ENCODE measurements around the gene WDR86.
A peak's percentile ranks its signal among the peaks of the same experiment; 100 is the strongest.

WDR86 gene

DNA sequence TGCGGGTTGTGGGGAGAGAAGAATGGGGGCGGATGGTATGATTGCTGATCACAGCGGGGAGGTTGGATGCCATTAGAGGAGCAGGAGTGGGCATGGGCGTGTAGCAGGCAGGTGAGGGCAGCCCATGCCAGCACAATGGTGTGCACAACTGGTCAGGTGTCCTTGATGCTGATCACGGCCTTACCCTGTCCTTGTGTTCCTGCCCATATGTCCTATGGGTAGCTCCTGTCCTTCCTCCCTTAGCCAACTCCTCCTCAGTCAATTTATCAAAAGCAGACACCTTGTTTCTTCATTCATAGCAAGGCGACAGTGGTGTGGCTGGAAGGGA is 30.7 kb downstream of the WDR86 start:
- no peak for DNase-seq (ENCODE audit: low spot score)

DNA sequence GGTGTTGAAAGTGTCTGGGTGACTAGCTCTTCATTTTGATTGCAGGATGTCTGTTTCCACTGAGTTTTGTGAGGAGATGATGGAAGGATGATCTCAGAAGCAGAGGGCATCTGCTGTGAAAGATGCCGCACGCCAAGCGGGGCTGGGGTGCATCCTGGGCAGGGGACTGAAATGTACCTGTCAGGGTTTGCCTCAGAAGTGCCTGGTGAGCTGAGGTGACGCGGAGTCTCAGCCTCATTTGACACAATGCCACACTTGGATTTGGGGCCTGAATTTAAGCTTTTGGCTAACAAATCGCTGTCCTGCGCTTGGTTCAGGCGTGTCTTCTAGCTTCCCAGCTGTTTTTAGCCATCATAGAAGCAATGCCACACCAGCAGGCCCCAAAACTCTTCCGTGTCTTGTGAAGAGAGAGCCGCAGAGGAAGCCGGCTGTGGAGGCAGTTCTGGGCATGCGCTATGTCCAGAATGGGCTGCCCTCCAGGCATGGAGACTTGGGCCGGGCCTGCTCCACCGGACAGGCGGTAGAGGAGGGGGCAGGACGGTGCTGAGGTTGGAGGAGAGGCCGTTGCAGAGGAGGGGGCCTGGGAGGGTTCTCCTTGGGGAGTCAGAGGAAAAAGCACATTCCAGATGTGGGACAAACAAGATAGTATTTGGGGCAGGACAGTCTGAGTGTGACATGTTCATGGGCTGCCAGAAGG is 31.2 kb downstream of the WDR86 start:
- DNase-seq (ENCODE audit: low spot score) = no peak

DNA sequence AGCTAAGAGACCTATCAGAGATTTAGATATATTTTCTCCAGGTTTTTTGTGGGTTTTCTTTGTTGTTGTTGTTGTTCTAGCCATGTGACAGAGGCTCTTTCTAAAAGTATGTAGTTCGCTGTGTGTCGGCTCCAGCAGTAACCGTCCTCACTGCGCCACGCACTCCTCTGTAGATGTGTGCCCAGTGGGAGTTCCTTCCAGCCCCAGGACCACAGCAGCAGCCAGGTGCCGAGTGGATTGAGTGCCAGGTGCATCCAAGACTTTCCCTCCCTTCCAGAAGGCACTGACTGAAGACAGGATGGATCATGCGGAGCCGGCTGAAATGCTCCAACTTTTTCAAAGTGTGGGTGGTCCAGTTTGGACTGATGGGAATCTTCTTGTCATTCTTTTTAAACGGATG is 31.8 kb downstream of the WDR86 start:
- DNase-seq (ENCODE audit: low spot score) = no peak

DNA sequence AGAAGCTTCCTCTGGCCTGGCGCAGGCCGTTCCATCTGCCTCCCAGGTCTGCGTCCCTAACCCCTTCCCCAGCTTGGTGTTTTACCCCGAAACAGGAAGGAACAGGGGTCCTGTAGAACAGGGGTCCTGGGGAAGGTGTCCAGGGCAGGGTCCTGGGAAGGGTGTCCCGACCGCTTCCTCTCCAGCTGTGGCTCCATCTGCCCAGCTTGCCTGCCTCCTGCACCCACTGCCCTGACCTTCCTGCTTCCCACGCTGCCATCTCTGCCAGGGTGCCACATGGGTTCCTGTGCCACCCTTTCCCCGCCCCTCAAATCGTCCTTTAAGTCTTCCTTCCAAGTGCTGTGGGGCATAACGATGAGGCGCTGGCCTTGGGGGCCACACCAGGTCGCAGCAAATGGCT is 32.4 kb downstream of the WDR86 start:
- DNase-seq (ENCODE audit: low spot score) = no peak

DNA sequence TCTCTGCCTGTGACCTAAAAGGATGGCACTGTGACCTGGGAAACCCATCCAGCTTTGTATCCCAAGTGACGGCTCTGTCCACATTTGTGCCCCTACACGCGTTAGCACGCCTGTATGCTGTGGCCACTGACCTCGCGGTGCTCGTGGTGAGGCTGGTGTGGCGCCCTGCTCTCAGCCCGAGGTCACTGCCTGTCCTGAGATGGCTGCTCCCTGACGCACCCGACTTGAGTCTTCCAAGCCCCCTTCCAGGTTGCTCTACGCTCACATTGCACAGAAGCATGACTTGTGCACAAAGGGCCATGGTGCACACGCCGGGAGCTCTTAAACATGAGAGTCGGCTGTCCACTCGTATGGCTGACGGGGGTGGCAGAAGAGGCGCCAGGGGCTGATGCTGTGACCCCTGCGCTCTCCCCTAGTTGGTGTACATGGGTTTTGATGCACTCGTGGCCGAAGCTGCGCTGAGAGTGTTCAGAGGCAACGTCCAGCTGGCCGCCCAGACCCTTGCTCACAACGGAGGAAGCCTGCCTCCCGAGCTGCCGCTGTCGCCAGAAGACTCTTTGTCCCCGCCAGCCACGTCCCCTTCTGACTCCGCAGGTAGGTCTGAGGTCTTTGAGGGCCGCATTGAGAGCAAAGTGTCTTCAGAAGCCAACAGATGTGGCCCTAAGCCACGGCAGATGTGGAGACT is 33.5 kb downstream of the WDR86 start:
- no peak for DNase-seq (ENCODE audit: low spot score)

DNA sequence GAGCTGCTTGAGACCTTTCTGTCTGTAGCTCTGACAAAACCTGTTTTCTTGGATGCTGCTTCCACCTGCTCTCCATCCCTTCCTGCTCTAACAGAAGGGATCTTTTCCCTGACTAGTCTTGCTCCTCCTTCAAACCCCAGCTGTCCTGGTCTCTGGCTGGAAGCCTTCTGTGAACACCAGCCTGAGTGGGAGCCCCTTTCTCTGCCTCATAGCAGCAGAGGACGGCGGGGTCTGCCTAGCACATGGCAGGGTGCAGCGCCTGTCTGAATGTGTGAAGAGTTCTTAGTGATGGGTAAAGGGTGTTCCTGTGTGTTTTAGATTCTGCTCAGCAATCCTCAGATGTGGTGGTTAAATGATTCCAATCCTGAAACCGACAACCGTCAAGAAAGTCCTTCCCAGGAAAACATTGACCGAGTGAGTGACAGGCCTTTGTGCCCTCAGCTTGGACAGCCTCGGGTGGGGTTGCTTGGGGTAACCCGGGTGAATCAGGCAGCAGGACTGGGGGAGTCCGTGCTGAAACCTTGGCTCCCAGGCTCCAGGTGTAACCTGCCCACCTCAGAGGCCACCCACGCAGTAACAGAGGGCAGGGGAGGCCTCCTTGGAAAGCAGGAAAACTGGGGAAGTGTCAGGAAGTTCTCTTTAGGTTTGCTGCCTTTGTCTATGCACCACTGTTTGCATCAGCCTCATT is 34.2 kb downstream of the WDR86 start:
- no peak for DNase-seq (ENCODE audit: low spot score)

DNA sequence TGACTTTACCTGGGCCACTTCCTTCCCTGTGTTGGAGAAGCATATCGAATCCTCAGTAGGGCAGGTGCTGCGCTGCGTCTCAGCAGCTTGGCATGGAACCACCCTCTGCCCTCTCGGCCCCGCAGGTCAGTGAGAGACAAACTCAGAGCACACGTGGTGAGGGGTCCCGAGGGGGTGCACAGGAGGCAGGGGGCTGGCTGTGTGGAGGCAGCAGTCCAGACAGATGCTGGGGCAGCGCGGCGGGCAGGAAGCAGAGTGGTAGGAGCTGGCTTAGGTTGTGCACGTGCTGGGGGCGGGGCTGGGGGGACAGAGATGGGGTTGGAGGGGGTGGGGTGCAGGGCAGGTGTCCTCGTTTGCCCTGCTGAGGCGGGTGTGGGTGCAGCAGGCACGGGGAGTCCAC is 35.1 kb downstream of the WDR86 start:
- no peak for DNase-seq (ENCODE audit: low spot score)

DNA sequence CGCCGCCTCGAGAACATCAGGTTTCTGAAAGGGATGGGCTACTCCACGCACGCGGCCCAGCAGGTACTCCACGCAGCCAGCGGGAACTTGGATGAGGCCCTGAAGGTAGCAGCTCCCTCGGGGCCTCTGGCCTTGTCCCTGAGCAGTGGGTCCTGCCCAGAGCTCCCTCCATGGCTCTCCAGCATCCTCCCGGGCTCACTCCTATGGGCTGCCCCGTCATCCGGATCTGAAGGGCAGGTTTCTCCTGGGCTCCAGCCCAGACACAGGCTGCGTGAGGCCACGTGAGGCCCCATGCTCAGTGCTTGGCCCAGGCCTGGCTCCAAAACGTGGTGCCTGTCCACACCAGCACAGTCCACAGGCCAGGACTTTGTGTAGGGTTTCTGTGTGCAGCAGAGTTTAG is 35.7 kb downstream of the WDR86 start:
- DNase-seq (ENCODE audit: low spot score) = no peak

DNA sequence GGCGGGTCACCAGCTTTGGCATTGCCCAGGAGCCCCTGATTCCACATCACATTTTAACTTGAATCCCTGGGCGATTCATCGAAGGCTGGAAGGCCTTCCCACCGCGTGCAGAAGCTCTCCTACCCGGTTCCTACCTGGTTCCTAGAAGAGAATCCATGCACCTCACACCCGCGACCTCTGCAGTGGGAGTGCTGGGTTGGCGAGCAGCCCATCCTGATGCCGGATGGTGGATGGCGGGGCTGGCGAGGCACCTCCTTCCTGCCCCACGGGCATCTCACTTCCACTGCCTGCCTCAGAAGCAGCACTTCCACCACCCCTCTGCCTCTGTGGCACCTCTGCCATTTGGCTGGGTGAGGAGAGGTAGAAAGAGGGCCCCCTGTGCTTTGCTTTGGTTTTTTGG is 36.2 kb downstream of the WDR86 start:
- no peak for DNase-seq (ENCODE audit: low spot score)

DNA sequence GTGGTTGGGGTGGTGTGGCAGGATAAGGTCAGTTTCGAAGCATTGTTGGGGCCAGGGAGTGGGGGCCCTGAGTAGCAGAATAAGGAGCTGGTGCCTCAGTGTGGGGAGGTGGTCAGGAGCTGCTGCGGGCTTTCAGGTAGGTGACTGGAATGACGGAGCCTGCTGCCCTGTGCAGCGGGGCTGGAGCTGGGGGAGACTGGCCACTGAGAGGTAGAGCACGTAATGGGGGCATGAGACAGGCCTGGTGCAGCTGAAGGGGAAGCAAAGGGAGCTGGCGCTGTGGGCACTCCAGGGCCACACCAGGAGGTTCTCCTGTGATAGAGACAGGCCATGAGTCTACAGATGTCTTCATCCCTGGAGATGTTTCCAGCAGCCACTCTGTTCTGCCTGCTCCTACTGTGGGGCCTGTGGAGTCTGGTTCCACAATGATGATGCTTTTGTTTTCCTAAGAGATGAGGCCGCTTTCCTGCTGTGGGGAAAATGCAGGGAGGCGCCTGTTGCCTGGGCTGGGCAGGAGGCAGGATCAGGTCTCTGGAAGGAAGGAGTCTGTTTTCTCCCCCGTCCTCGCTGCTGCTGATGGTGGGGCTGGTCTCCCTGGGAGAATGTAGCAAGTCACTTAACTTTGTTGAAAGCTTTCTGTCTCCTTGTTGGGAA is 37.1 kb downstream of the WDR86 start:
- no peak for DNase-seq (ENCODE audit: low spot score)

DNA sequence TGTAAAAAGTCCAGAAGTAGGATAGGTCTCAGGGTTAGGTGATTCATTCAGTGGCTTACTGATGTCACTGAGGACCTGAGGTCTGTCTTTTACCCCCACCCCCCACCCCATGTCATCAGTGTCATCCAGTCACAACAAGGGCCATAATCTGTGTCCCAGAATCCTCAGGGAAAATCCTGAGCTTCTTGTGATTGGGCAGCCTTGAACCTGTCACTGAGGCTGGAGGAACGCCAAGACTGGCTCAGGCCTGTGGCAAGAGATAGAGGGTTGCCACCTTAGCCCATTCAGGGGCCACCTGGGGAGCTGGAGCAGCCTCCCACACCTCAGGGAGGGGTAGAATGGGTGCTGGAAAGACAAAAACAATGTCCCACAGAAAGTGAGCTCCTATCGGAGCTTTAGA is 38.6 kb downstream of the WDR86 start:
- DNase-seq (ENCODE audit: low spot score) = no peak

DNA sequence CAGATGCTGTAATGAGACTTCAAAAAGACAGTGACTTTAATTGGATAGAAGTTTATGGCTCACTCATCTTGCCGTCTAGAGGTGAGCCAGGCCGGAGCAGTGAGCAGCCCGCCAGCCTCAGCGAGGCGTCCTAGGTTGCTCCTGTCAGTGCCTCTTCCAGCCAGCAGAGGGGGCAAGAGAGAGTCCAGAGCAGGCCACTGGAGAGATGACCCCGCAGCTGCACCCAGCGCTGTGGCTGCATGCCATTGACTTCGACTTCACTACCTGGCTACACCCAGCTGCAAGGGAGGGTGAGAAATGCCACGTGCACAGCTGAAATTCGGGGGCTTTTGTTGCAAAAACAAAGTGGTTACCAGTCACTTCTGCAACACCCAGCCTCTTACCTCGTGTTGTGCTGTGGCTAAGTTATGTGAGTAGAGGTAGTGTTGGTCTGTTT is 41.7 kb downstream of the WDR86 start:
- peak; percentile 85 for DNase-seq (ENCODE audit: low spot score)

DNA sequence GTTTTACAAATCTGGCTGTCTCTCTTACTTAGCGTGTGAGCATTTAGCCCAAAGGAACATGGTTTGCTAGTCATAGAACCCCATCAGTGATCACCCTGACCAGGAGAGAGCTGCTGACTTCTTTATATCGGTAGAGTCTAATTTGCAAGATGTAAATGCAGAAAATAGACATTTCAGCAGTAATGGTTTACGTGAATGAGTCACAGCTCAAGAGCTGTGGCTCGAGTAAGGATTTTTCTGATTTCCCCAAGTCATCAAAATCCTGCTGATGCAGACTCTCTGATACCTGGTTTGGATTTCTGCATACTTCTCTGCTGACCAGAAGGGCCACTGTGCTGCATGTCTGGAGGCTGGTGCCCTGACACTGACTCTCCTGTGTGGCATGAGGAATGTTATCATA is 42.6 kb downstream of the WDR86 start:
- DNase-seq (ENCODE audit: low spot score) = no peak

DNA sequence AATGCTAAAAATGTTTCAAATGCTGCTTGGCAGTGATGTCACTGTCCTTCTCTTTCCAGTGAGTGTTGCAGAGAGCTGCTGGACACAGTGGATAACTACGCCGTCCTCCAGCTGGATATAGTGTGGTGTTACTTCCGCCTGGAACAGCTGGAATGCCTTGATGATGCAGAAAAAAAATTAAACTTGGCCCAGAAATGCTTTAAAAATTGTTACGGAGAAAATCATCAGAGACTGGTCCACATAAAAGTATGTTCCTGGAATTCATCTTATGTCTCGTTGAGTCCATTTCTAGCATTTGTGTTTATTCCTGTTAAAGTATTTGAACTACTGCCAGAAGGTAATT is 43.0 kb downstream of the WDR86 start:
- DNase-seq (ENCODE audit: low spot score) = no peak

DNA sequence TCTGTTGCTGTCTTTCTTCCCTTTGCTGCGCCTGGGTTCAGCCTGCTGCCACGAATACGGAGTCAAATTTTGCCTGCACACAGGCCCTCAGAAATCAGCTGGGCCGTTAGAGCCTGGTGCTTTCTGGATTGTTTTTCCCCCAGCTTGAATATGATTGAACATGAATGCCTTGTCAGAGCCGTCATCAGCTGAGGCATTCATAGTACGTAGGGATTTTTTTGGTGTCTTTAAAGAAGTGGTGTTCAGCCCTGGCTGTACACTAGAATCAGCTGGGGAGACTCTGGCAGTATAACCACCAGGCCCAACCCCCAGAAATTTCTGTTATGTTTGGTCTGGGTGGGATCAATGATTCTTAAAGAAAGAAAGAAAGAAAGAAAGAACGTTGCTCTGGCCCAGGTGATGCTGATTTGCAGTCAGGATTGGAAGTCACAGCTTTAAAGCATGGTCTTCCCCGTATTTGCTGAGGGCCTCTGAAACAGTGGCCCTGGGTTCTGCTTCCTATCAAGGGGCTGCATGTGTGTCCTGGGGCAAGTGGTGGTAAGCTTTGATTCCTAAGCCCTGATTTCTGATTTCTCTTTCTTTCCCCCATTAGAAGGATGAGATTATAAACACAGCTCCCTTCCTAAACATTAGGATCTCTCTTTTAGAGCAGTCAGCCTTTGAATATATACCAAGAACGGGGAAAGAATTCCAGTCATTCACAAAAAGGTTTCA is 43.5 kb downstream of the WDR86 start:
- no peak for DNase-seq (ENCODE audit: low spot score)

DNA sequence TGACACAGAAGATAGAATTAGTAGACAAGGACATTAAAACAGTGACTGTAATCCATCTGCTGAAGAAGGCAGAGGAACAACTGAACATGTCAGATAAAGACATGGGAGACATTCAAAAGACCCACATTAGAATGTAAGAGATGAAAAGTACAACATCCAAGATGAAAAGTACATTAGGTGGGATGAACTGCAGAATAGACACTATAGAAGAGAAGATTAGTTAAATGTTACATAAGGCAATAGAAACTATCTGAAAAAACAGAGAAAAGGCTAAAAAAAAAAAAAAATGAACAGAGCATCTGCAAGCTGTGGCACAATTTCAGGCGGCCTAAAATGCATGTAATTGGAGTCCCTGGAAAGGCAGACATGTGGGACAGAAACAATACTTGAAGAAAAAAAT is 46.7 kb downstream of the WDR86 start:
- no peak for DNase-seq (ENCODE audit: low spot score)

DNA sequence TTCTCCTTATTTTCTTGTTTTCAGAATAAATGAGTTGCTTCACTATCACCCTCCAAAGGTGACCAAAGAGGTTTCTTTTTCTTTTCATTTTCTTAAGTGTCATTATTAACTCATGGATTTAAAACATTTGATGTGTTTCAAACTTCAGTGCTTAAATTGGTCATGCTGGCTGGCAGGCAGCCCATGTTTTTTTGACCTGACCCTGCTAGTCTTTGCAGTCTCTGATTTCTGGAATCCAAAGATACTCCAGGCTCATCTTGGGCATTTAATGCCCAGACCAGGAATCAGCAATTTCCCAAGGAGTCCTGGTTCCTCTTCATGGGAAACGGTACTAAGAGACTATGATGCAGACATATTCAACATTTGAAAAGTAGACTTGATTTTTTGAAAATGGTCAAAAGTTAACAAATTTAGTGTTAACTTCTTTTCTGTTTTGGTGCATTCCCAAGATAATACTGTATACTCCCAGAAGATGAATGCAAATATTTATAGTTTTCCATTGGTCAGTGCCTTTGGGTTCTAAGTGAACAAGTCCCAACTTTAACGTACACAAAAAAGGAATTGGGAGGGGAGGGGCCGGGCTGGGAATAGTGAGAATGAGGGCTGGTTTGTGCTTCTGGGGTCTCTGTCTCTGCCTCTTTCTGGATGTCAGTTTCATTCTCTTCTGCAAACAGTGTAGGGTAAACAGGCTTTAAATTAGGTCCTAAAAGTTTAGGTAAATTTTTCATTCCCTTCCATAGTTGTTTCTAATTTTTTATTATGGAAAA is 48.5 kb downstream of the WDR86 start:
- DNase-seq (ENCODE audit: low spot score) = no peak

DNA sequence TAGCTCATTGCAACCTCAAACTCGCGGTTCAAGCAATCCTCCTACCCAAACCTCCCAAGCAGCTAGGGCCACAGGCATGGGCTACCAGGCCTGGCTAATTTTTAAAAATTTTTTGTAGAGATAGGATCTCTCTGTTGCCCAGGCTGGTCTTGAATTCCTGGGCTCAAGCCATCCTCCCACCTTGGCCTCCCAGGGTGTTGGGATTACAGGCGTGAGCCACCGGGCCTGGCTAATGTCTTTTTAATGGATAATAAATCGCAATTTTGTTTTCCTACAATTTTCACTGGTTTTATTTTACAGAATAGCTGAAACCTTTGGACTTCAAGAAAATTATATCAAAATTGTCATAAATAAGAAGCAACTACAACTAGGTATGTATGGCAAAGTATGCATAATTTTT is 57.3 kb downstream of the WDR86 start:
- DNase-seq (ENCODE audit: low spot score) = no peak

DNA sequence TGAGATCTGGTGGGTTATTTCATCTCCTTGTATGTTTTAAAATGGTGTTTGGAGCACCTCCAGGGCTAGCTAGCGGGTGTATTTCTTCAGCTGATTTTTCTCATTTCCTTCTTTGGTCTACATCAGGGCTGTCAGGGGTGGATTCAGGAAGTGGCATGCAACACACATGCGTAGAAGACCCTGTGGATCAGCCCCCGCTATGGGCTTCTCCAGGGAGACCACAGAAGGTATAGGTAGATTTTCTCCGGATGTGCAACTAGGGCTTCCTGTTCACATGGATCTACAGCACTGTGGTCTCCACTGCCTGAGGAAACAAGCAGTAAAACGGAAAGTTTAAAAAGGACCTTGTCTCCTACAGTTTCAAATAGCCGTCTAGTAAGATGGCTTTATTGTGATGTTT is 57.9 kb downstream of the WDR86 start:
- DNase-seq (ENCODE audit: low spot score) = no peak

DNA sequence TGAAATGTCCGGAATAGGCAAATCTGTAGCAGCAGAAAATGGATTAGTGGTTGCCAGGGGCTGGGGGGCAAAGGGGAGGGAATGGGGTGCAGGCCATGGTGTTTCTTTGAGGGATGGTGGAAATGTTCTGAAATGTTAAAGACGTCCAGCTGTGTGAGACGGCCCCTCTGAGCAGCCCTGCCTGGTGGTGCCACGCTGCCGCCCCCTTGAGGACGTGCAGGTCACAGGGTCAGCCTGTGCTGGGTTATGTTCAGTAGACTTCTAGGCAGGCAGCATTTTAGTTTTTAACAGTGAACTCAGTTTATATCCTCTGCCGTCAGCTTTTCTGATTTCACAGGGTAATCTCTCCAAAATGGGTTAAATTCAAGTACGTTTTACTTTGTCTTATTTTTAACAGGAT is 58.8 kb downstream of the WDR86 start:
- no peak for DNase-seq (ENCODE audit: low spot score)

DNA sequence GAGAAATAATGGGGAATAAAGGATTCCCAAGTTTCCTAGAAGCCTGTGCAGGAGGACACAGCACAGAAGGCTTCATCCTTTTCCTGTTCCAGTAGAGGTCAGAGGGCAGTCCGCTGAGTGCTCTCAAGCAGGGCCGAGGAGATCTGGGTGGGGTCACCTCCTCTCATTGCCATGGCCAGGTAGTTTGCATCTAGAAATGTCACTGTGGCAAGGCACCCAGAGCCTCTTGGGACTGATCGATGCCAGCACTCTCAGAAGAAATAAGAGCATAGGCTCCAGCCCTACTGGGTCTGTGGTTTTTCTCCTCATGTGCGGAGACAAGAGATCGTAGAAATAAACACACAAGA is 60.4 kb downstream of the WDR86 start:
- no peak for DNase-seq (ENCODE audit: low spot score)

DNA sequence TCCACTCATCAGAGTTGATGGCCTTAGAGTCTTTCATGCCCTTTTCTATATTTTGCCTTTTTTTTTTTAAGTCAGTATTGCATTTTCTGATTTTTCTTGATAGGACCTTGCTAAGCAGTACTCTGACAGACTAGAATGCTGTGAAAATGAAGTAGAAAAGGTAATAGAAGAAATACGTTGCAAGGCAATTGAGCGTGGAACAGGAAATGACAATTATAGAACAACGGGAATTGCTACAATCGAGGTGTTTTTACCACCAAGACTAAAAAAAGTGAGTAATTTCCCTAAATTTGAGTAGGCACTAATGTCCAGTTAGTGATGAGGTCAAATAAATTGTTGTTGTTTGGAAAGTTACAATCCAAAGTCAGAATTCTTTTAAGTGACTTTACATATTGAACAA is 60.9 kb downstream of the WDR86 start:
- no peak for DNase-seq (ENCODE audit: low spot score)

Data from left forelimb (tissue), 1 donor.